Activated CD4-positive, alpha-beta T cell treated with anti-CD3 and anti-CD28 coated beads for 4 hours (primary cell): Measurements from ENCODE around the gene VAPA.

Source experiments
- DNase-seq, 2 donors: peaks; one replicate each; pipeline ENCODE4 v3.0.0-alpha.2; 2020

Gene VAPA

DNA sequence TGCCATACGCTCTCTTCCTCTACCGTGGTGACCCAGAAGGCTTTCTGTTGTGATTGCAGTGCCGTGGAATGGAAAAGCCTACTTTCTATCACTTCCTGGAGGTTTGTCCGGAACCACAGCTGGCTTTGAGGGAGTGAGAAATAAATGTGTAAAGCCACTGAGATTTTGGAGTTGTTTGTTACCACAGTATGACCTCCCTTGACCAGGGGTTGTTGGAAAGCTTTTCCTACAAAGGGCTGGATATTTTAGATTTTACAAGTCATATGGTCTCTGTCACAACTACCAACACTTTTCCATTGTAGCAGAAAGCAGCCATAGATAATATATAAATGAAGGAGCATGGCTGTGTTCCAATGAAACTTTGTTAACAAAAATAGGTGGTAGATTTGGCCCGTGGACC lies 70.3 kb downstream of the VAPA start:
- no peak for DNase-seq

DNA sequence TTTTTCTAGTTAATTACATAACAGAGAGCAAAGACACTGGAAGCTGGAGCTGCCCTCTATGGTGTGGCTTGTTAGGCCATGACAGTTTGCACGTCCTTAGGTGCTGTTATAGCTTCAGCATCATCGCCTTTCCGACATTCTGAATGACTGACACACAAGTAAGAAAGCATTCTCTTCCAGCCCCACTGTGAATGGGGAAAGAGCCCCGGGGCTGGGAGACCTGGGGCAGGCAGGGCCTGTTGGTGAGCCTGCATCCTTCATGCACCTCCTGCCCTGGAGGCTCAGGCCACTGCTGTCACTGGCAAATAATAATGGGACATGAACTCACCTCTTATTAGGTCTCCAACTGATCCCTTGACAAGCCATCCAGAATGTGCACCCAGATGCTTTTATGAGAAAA lies 71.8 kb downstream of the VAPA start:
- no peak for DNase-seq

DNA sequence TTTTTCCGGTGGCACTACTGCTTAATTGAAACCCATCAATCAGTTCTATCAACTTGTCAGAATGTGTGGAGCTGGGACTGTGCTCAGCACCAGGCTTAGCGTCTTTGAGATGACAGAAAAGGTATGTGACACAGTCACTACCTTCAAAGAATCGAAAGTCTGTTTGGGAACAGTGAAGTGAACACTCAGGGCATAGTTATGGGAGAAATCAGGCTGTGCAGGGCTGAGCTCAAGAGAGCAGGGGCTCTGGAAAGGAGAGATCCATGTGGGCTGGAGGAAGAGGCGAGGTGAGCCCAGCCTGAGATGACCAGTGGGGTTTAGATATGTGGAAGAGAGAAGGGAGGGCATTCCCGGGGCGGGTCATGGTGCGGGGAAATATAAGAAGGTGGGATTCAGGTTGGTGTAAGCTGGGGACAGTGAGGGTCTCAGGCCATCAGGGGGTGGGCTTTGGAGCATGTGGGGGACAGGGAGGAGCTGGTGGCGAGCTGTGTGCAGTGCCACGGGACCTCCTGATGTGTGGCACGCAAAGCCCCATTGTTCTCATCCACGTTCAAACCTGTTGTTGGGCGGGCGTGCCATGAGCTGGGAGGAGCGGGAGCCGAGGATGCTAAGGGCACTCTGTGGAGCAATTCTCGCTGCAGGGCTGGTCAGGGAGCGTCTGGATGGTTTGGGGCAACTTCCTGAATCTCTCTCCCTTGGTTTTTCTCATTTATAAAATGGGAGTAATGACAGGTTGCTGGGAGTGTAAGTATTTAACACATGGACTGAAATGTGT lies 72.5 kb downstream of the VAPA start:
- no peak for DNase-seq

DNA sequence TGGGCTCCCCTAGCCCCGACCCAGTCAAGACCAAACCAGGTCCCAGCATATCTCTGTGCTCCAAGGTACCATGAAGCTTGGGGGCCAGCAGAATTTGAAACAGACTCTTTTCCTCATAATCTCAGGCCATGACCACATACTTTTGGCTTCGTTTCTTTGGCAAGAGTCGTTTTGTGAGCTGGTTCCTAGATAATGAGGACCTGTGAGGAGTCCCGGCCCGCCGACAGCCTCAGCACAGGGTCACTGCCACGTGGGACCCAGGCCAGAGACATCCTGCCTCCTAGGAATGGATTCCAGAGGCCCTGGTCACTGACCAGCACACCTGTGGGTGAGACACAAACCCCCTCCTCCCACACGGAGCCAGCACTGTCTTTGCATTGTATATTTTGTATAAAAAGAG lies 73.5 kb downstream of the VAPA start:
- DNase-seq, result no peak

DNA sequence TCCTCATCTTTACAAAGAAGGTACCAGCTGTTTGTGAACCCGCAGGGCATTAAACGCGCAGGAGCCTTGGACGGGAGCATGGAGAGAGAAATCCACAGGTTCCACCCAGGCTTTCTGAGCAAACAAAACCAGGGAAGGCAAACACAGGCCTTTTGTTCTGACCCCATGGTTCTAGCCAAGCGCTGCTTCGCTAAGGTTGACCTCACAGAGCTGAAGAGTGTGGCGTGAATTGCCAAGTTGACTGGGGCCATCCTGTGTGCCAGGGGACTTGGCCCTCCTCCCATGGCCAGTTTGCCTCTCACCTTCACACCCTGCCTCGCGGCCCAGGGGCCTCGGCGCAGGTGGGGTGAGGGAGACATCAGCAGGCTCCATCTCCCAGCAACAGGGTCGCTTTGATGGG lies 74.1 kb downstream of the VAPA start:
- no peak for DNase-seq

DNA sequence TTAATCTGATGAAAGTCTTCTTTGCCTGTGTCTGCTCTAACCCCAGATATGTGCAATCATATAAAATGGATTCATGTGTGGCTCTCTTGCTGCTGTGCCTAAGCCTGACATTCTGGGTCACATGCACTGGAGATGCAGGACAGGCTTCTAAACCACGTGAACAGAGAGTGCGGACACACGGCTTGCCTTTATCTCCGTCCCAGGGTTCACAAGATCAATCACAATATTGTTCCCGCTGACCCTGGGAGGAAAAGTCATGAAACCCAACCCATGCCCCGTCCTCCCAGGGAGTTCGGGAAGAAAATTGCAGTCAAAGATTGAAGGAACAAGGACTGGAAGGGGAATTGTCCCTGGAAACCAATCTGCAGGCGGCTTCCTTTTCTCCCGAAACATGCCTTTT lies 74.8 kb downstream of the VAPA start:
- DNase-seq, result no peak

DNA sequence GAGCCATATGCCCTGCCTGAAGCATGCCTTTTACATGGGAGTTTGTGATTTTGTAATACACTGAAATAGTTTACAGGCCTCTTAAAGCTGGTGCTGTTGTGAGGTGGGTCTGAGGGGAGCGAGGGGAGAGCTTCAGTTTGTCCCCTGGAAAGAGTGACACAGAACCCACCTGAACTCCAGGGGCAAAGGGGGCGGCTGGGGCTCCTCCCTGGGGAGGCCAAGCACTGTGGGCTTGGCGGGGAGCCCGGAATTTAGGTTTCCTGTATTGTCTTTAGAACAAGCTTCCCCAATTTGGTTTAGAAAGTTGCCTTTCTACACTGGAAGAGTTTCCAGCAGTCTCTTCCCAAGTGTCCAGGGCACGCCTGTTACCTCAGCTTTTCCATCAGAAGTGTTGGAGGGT lies 75.7 kb downstream of the VAPA start:
- no peak for DNase-seq

DNA sequence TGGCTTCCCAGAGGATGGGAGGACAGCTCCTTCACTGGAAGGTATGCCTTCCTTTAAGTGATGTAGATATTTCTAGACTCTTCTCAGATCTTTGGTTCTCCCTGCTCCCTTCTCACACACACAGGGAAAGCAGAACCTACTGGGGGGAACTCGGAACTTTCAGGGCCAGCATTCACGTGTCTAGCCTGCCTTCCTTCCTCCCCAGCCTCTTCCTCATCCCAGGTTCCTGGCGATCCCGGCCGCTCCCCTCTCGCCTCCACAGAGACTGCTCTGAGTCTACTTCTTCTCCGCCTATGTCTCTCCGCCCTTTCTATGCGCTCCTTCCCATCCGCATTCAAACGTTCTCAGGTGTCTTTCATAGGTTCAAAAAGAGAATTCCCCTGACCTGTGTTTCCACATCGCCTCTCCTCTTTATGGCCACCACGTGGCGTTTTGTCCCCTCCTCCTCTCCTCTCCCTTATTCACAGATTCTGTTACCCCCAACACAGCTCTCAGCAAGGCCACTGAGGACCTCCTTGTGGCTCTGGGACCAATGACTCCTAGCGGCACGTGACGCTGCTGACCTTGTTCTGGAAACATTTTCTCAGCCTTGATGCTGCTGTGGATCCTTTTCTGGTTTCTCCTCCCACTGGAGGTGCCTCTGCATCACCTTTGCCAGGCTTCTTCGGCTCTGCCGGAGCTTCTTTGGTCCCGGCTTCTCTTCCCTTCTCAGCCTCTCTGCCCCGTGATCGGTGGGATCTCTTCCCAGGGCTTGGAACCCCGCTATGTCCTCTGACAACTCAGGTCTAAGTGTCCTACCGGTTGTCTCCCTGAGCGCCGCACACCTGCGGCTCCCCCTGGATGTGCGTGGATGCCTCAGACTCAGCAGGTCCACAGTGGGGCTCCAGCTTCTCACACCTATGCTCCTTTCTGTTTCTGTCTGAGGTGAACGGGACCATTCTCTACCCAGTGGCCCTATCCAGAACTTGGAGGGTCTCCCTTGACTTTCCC lies 77.5 kb downstream of the VAPA start:
- DNase-seq, result no peak

DNA sequence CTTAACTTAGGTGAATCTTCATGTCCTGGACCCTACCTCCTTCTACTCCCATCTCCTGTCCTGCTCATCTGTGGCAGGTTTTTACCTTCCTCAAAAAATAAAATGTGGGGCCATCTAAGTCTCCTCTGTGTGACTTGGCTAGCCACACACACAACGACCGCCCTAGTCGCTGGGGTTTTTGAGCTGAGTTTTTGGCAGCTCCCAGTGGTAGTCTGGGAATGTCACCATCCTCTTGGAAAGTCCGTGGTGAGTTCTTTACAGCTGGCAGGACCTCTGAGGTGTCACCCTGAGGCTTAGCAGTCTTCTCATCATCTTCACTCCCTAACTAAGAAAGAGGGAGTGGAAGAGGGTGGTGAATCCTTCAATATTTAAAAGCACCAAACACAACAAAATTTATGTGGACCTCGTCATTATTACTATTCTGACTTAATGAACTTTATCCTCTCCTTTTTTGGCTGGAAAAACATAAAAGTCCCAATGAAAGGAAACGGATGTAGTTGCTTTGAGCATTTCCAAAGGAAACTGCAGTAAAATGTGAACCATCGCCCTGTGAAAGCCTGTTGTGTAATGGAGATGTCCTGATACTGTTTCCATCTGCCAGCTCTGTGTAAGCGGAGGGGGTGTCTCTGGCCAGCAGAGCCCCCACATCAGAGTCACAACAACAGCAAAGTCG lies 78.6 kb downstream of the VAPA start:
- DNase-seq, result no peak

DNA sequence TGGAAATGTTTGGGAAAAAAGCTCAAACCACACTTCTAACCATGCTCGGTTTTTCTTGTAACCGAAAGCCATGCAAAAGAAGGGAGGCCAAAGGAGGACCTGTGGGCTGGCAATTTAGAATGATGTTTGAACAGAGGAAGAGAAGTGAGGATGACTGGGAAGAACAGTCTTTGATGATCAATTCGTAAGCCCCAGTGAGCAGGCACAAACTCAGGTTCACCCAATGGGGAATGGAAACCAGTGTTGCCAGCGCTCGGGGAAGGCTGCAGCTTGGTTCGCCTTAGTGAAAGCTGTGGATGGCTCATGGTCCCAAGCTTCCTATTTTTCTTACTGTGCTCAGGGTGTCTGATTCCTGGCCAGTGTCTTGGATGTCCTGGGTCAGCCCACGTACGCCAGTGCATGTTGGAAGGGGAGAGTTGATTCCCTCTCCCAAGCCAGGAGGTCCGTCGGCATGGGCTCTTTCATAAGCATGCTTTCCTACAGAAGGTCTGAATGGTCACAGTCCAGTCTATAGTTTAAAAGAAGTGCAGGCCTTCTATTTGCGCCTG lies 79.2 kb downstream of the VAPA start:
- DNase-seq, result no peak

DNA sequence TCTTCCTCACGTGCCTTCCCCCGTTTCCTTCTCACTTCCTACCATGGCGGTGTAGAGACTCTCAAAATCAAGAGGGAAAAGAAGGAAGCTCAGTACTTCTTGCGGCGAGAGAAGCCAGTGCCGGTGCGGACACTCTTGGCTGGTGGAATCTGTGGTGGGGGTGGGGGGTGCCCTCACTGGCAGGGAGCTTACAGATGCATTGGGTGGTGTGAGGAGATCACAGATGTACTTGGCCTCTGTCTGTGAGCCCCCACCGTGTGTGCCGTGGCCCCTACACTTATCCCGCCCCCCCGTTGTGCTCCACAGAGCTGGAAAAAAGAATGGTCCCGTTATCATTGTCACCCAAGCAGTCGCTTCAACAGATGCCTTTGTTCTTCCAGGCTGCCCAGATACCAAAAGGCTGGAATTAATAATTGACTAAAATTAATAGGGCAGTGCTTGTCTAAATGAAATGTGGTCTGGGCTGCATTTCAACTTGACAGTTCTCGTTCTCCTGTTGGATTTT lies 79.8 kb downstream of the VAPA start:
- DNase-seq, result no peak

DNA sequence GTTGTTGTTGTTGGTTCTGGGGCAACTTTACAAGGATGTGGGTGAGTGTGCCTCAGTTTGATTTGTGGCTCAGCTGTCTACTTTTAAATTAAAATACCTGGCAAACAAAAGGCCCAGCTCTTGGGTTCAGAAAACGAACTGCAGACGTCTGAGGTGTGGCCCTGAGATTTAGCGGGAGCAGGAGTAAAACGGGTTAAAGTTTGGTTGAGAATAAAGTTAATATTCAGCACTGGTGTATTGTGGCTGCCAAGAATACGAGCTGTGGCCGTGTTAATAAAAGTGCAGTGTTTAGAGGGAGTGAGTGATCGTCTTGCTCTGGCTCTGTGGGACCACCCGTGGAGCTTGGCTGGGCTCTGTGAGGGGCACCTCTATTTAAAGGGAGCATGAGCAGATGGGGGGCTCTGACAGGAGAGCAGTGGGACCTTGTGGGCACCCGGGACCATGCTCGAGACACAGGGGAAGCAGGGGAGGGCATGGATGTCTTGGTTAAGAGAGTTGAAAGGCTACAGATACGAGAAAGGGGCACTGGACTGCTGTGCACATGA lies 80.3 kb downstream of the VAPA start:
- DNase-seq, result no peak

DNA sequence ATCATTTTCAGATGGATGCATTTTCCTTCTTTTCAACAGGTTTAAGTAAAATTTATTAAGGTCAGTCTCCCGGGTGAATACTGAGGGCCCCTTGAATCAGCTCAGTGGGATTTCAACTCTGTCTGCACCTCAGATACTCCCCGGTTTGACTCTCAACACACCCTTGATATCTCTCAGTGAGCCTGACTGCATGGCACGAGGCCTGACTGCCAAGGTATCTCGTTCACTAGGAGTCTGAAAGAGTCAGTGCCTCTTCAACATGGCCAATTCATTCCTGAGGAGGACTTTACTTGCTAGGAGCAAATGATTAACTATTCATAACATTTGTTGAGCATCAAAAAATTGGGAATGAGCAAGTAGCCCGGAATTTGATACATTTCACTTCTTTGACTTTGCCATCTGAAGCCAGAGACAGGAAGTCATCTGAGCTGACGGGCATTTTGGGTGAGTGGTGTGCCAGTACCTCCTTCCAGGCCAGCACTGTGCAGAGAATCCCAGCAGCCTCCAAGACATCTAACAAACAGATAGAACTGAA lies 81.0 kb downstream of the VAPA start:
- no peak for DNase-seq

DNA sequence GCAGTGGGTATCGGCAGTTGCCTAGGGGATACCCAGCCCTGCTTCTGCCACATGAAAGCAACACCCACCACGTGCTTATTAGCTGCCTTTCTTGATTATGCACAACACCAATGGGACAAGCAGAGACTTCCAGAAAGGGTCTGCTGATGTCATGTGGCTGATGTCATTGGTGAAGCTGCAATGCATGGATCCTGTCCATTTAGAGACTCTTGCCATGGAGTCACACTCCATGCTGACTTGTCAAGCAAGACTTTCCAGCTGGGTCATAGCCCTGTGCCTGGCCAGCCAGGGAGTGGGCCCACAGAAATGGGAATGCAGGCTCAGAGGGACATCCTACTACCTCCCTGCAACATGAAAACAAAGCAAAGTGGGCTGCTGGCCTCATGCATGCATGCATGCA lies 81.8 kb downstream of the VAPA start:
- no peak for DNase-seq

DNA sequence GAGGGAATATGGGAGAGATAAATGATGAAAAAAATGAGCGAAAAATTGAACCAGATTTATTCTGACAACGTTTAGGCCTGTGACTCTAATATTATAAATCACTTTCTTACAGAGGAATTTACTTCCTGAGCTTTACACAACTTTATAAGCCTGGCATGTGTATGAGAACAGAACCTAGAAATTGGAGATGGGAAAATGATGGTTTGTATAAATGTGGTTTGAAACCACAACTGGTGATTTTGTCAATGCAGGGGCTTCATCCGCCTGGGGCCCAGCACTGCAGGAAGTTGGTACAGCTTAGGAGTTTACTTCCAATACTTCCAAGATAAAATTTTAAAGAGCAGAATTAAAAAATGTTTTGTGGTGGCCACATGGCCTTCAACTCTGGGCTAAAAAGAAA lies 82.3 kb downstream of the VAPA start:
- DNase-seq, result no peak

DNA sequence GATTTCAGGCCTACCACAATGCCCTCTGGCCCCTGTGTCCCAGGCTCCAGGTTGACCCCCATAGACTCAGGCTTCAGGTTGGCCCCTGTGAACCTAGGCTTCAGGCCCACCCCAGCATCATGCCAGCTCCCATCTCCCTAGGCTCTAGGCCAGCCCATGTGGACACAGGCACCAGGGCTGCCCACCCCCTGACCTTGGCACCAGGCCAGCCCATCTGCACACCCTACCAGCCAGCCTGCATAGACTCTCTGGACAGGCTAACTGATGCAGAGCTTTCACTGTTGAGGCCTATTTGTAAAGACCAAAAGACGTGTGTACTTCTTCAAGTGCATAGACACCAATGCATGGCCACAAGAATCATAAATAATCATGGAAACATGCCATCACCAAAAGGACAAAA lies 83.9 kb downstream of the VAPA start:
- DNase-seq, result no peak

DNA sequence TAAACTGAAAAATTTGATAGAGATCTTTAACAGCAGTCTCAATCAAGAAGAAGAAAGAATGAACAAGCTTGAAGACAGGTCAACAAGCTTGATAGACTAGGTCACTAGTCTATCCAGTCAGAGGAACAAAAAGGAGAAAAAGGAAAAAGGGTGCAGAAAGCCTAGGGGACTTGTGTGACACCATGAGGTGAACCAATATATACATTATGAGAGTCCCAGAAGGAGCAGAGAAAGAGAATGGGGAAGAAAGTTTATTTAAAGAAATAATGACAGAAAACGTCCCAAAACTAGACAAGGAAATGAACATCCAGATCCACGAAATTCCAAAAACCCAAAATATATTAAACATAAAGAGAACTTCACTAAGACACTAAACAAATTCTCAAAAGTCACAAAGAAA lies 84.5 kb downstream of the VAPA start:
- DNase-seq, result no peak

DNA sequence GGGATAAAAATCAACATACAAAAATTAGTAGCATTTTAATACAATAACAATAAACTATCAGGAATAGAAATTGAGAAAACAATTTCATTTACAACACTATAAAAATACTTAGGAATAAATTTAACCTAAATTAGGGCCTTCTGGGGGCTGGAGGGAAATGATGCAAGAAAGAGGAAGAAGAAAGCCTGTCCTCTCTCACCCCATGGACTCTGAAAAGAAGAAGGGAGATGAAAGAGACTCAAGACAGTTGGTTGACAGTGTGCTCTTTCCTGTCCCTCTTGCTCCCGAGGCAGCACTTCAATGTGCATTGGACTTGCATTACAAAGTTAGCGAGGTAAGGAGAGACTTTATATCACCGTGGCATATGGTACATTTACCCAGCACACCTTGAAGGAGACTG lies 88.5 kb downstream of the VAPA start:
- DNase-seq, result no peak

DNA sequence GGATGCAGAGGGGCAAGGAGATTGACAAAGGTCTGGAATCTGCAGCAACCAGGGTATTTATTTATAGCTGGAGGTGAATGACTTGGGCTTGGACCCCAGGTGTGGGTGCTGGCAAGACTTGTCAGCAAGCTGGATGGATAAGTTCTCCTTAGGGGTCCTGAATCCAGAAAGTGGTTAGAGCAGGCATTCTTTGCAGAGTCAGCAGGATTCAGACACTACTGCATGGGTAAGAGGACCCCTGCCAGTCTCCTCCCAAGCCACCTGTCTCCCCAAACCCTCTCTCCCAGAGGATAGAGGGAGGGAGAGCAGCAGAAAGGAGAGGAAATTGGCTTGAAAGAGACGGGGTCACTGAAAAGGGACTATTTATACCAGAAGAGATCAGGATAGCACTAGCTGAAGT lies 89.5 kb downstream of the VAPA start:
- no peak for DNase-seq

DNA sequence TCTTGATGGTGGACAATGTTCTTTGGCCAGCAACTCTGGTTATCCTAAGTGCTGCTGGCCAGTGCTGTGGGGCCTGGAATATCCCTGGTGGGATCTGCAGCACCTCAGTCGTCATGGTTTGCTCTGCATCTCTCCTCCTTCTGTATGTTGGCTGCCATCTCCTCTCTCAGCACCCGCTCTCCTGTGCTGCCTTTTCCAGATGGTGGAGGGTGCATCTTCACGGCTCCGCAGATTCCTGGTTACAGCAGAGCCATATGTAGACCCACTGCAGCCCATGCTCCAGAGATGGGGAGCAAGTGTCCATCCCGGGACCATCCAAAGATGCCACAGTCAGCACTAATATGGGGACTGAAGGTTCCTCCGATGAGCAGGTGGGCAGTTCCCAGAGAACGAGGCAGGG lies 90.0 kb downstream of the VAPA start:
- no peak for DNase-seq

DNA sequence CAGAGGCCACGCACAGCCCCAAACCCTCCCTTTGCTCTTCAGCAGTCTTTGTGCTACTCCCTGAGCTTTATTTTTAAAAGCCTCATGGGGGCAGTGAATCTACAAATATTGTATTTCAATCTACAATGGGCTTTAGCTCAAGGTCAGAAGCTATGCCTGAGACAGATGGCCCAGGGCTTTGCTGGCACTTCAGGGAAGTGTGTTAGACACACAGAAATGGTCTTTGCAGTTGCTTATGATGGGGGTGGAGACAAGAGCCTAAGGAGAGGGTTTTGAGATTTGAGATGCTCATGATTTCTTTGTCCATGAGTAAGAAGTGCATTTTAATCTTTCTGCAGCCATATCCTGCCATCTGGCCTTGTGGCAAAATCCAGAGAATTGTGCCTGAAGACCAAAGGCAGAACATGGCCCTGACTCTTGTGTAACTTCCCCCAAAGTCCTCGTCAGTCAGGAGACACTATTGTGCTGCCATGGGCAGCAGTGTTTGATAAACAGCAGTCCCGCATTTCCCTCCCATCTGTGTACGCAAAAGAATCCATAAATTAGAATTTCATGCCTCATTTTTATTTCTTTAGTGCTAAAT lies 92.6 kb downstream of the VAPA start:
- DNase-seq, result no peak

DNA sequence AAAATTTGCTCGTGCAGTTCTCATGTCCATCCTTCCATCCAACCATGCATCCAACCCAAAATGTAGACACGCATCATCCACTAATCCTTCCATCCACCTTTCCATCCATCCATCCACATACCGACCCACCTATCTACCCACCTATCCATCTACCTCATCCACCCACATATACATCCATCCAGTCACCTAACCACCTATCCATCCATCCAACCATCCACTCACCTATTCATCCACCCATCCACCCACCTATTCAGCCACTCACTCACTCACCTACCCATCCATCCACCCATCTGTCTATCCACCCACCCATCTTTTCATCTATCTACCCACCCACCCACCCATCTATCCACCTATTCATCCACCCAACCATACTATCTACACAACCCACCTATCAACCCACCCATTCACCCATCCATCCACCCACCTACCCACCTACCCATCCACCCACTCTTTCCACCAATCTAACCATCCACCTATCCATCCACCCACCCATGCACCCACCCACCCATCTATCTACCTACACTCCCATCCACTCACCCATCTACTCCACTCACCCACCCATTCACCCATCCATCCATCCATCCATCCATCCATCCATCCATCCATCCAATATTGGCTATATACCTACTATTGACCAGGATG lies 94.3 kb downstream of the VAPA start:
- DNase-seq, result no peak
